DND-41 (cell line): ENCODE data around the gene SIL1.
"Not testable (repeated sequence)": the region's sequence is repeated elsewhere in the genome, so short reads cannot be mapped to it uniquely, and the experiment has no call there.

Source experiments
- ATAC-seq: fragments of 200-7000 bp; cut with Tn5 transposase; 3 replicates; pipeline ENCODE4 v1.9.1; 2021; ENCODE audit warnings: low read depth; ENCODE audit not compliant: insufficient read depth
- DNase-seq: peaks from one replicate; pipeline ENCODE4 v3.0.0-alpha.2; 2020
- H2AFZ ChIP-seq: 2 replicates; pipeline ENCODE4 v1.6.0; 2012; ENCODE audit warnings: low read depth, low read length
- H3K27ac ChIP-seq: 2 replicates; pipeline ENCODE4 v1.5.1; 2012; ENCODE audit warnings: low read length, inconsistent platforms
- H3K27me3 ChIP-seq: fragments of 200-600 bp; sonication (generic); 2 replicates; pipeline ENCODE4 v1.6.0; 2012; ENCODE audit warnings: low read length, mild to moderate bottlenecking, inconsistent platforms; ENCODE audit not compliant: insufficient read depth, poor library complexity
- H3K36me3 ChIP-seq: 2 replicates; pipeline ENCODE4 v1.5.1; 2012; ENCODE audit warnings: low read length, inconsistent platforms; ENCODE audit not compliant: insufficient read depth
- H3K4me1 ChIP-seq: 2 replicates; pipeline ENCODE4 v1.5.1; 2012; ENCODE audit warnings: mild to moderate bottlenecking, low read length; ENCODE audit not compliant: insufficient read depth
- H3K4me2 ChIP-seq: 2 replicates; pipeline ENCODE4 v1.6.0; 2012; ENCODE audit warnings: mild to moderate bottlenecking, moderate library complexity, low read length, inconsistent platforms; ENCODE audit not compliant: insufficient read depth
- H3K4me3 ChIP-seq, 2 experiments: fragments of 200-600 bp in 1 of 2; shearing (Covaris generic) in 1 of 2; 2 replicates each; pipeline ENCODE4 v1.5.1; 2012 to 2016; ENCODE audit warnings: inconsistent platforms in 2 of 2, low read length in 2 of 2, mild to moderate bottlenecking in 2 of 2, low read depth in 1 of 2, moderate library complexity in 1 of 2
- H3K79me2 ChIP-seq: 2 replicates; pipeline ENCODE4 v1.6.0; 2012; ENCODE audit warnings: low read length, inconsistent platforms; ENCODE audit not compliant: insufficient read depth
- H3K9ac ChIP-seq: 2 replicates; pipeline ENCODE4 v1.6.0; 2012; ENCODE audit warnings: low read depth, mild to moderate bottlenecking, inconsistent platforms, low read length, moderate library complexity
- H3K9me3 ChIP-seq: 2 replicates; pipeline ENCODE4 v1.5.1; 2012; ENCODE audit warnings: low read length, moderate library complexity, mild to moderate bottlenecking, inconsistent platforms; ENCODE audit not compliant: insufficient read depth, severe bottlenecking
- H4K20me1 ChIP-seq: 2 replicates; pipeline ENCODE4 v1.6.0; 2012; ENCODE audit warnings: low read length; ENCODE audit not compliant: insufficient read depth
- CTCF ChIP-seq: IDR thresholded peaks from 2 replicates; pipeline ENCODE4 v1.5.1; 2012; ENCODE audit warnings: borderline replicate concordance, low read length, moderate library complexity, mild to moderate bottlenecking; ENCODE audit not compliant: poor library complexity, severe bottlenecking; ENCODE audit errors: extremely low read depth
- EZH2 ChIP-seq: IDR thresholded peaks from 3 replicates; pipeline ENCODE4 v1.6.1; 2012; ENCODE audit warnings: borderline replicate concordance, low read depth, mild to moderate bottlenecking, moderate library complexity, low read length, inconsistent platforms; ENCODE audit not compliant: severe bottlenecking

SIL1 gene

GRCh38 chr5:139194486-139194885 is 3.7 kb downstream of the SIL1 start:
- Histone ChIP-seq H3K27me3 (no peaks in the 10 kb centered on the region), H3K4me1 (peaks cover 26% of the 10 kb centered on the region), H3K9ac (no peak overlapping the region), H3K9me3 (no peaks in the 10 kb centered on the region), H3K27ac (no peak overlapping the region), H4K20me1 (no peaks in the 10 kb centered on the region), H3K4me2 (no peak overlapping the region), H3K4me3 (no peak overlapping the region), H2AFZ (no peak overlapping the region), H3K79me2 (peaks cover 50% of the 10 kb centered on the region), H3K36me3 (peaks cover 7% of the 10 kb centered on the region)
- DNase-seq (no peak), ATAC-seq (no peak)
- no peak for TF ChIP-seq CTCF
- no peak for TF ChIP-seq EZH2

- no peak overlapping the region for H3K9ac ChIP-seq
- no peaks in the 10 kb centered on the region for H4K20me1 ChIP-seq
- peaks cover 50% of the 10 kb centered on the region for H3K79me2 ChIP-seq
- H3K9me3 ChIP-seq: no peaks in the 10 kb centered on the region
- no peaks in the 10 kb centered on the region for H3K27me3 ChIP-seq
- TF ChIP-seq CTCF (peak; percentile 45), EZH2 (no peak)
- H3K27ac ChIP-seq: no peak overlapping the region
- H3K4me3 ChIP-seq: no peak overlapping the region
- H3K4me1 ChIP-seq: peaks cover 25% of the 10 kb centered on the region
- no peak for ATAC-seq
- H3K36me3 ChIP-seq: peaks cover 7% of the 10 kb centered on the region
- no peak for DNase-seq
- H3K4me2 ChIP-seq: no peak overlapping the region
- H2AFZ ChIP-seq: no peak overlapping the region
Measured at GRCh38 chr5:139193928-139194327, 4.2 kb downstream of the SIL1 start.

- not testable (repeated sequence) for H3K9me3 ChIP-seq, H3K4me2 ChIP-seq, H3K27me3 ChIP-seq, H3K36me3 ChIP-seq, H3K4me3 ChIP-seq, H4K20me1 ChIP-seq, DNase-seq, ATAC-seq, H3K9ac ChIP-seq, H3K27ac ChIP-seq, H2AFZ ChIP-seq
- Histone ChIP-seq H3K4me1 (peaks cover 19% of the 10 kb centered on the region), H3K79me2 (peaks cover 48% of the 10 kb centered on the region)
Measured at GRCh38 chr5:139192906-139193305, 5.3 kb downstream of the SIL1 start.

- peaks cover 39% of the 10 kb centered on the region for H3K79me2 ChIP-seq
- not testable (repeated sequence) for H3K4me2 ChIP-seq, H3K9ac ChIP-seq, H3K4me3 ChIP-seq, ATAC-seq, DNase-seq, H2AFZ ChIP-seq, H3K9me3 ChIP-seq, H3K27ac ChIP-seq, H3K27me3 ChIP-seq, H3K36me3 ChIP-seq, H4K20me1 ChIP-seq
- peaks cover 13% of the 10 kb centered on the region for H3K4me1 ChIP-seq
Measured at GRCh38 chr5:139191954-139192353, 6.2 kb downstream of the SIL1 start.
